HG03196 (cell line): ENCODE results near the gene HLF.

Source experiments
- ATAC-seq: cut with Tn5 transposase; IDR thresholded peaks from one replicate; pipeline ENCODE4 v1.9.1; 2021; ENCODE audit not compliant: unreplicated experiment

HLF gene, protein sequence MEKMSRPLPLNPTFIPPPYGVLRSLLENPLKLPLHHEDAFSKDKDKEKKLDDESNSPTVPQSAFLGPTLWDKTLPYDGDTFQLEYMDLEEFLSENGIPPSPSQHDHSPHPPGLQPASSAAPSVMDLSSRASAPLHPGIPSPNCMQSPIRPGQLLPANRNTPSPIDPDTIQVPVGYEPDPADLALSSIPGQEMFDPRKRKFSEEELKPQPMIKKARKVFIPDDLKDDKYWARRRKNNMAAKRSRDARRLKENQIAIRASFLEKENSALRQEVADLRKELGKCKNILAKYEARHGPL

DNA sequence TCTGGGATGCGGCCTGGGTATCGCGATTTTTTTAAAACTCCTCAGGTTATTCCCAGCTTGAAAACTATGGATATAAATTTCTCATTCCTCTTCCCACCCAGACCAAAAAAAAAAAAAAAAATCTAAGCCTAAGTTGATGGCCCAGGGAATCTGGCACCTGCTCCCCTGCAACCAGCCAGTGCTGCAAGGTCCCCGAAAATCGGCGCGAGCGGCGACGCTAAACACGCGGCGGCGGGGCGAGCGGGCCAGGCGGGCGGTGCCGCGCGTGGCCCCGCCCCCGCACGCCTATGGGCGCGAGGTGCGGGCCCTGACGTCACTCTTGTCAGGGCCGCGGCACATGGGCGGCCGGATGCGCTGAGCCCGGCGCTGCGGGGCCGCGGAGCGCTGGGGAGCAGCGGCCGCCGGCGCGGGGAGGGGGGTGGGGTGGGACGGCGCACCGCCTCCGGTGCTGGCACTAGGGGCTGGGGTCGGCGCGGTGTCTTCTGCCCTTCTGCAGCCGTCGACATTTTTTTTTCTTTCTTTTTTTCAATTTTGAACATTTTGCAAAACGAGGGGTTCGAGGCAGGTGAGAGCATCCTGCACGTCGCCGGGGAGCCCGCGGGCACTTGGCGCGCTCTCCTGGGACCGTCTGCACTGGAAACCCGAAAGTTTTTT lies at the start of gene HLF:
TSS of gene HLF (plus strand) at position 316 of the 654 bp plus-strand sequence. CDS start 525 bp downstream, outside the sequence.
- ATAC-seq = peak; percentile 88

DNA sequence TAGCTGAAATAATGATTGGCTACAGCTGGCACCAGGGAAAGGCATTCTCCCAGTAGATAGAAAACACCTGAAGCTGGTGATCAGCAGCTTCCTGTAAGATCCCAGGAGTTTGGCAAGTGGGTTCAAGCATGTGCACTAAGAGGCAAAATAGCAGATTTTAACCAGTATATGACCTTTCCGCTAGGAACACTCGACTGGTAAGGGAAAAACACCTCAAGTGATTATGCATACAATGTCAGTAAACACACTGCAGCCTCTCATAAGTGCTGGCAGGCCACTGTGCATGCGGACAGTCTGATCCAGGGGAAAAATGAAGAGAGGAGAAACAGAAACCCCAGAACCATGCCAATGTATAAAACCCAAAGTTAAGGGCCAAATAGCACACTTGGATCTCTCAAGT lies 49.0 kb upstream of the HLF start:
- no peak for ATAC-seq

DNA sequence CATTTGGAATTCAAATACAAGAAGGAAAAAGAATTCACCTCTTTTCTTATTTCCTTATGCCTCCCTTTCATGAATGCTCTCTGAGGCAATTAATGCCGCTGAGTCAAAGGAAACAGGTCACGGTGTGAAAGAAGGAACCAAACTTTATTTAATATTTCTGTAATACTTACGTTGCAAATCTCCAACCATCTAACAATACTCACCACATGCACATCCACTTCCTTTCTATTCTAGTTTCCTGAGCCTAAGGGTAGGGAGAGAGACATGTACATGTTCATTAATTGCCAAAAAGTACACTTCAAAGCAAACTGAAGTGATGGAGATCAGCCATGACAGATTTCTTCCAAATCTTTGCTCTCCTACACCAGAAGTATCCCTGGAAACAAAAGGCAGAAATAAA lies 47.9 kb upstream of the HLF start:
- ATAC-seq = no peak

DNA sequence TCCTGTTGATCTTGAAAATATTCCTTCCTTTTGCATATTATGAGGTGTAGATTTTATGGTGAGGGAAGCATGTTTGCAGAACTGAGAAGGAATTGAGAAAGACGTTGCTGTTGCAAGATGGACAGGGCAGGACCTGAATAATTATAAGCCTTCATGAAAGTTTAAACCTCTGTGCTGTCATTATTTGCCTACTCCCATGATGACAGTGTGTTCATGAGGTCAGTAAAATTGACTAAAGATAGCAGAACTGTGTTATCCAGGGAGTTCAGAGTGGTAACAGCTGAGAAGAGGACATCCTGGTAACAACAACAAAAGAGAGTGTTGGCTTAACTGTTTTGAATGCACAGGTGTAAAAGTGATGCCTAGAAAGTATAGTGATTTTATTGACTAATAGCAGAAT lies 45.3 kb upstream of the HLF start:
- ATAC-seq = no peak

DNA sequence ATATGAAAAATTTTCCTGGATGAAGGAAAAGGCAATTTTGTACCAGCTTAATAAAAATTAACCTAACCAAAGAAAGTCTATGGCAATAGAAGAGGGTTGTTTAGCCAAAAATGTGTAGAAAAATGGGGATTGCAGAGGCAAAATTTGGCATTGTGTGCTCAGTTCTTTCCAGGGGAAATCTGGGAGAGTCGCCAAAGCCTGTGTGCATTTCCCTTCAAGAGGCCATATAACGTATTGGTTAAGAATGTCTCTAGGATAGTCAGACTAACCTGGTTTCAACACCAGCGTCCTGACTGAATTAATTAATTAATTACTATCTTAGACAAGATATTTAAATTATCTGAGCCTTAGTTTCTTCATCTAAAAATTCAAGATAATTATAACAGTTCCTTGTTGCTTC lies 44.8 kb upstream of the HLF start:
- no peak for ATAC-seq

DNA sequence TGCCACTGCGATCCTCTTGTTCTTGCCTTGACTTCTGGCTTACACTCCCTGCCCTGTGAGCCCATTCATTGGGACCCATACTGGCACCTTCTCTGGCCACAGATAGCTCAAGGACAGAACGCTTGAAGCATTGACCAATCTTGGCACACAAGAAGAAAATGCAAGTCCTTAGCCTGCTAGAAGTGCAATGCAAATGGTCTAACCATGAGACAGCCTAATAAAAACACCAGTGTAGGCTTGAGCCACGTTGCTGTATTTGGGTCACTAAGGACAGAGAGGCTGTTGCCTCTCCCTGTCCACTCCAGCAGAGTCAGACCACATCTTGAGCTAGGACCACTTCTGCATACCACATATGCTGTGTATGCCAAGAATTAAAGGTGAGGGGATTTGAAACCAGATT lies 41.2 kb upstream of the HLF start:
- no peak for ATAC-seq

DNA sequence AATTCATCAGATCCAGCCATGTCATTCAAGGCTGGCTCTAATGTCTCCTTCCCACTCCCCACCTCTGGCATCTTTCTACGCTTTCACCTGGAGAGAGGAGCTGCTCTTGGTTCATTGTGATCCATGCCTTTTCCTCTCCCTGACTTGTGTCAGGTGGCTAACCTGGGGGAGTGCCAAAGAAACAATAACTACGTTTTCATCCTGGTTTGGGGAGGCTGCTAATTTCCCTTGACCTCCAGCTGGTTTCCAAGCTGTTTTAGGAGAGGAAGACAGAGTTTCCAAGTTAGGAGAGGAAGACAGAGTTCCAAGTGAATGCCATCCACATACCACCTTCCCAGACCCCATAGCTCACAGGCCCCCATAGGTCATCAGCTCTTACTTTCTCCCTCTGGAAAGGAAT lies 40.0 kb upstream of the HLF start:
- no peak for ATAC-seq

DNA sequence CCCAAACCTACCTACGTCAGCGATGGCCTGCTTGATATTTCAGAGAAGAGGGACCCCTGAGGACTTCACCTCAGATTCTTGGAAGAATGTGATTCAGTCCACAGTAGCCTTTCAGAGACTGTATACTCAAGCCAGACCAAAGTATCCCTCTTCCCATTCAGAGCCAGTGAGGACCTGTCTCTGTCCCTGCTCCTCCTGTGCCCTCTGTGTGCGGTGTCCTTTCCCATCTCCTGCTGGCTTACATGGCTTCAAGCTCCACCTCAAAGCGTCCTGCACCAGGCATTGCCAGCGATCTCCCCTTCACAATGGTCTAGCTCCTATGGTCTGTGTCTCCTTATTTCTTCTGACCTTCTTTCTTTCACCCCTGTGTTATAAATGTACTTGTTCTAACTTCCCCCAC lies 39.5 kb upstream of the HLF start:
- no peak for ATAC-seq

DNA sequence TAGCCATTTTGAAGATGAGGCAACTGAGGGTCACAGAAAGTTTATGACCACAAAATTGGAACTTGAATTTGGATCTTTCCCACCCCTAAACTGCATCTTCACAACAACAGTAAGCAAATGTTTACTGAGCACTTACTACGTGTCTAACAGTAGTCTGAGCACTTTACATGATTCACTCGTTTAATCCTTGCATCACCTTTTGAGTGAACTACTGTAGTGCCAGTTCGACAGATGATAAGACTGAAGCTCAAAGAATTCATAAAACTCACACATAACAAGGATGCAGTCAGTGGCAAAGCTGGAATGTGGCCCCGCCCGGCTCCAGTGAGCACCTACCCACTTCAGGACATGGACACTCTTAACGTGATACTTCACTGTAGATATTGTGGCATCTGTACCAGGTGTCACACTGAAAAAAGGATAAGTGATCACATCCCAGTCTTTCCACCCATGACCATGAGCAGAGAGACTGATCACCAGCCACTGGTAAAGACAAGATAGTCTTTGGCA lies 36.0 kb upstream of the HLF start:
- ATAC-seq = no peak

DNA sequence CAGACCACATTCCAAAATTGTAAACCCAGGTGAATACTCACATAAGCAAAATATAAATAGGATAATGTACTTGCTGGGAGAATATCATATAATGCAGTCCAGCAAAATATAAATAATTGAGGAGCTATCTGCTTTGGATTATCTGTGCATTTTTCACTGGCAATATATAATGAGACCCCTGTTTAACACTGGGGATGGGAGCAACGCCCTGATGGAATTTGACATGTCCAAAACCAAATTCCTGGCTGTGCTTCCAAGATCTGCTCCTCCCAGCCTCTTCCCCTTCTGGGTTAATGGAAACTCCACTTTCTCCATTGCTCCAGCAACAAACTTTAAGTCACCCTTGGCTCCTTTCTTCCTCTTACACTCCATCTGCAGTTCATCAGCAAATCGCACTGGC lies 35.5 kb upstream of the HLF start:
- no peak for ATAC-seq

DNA sequence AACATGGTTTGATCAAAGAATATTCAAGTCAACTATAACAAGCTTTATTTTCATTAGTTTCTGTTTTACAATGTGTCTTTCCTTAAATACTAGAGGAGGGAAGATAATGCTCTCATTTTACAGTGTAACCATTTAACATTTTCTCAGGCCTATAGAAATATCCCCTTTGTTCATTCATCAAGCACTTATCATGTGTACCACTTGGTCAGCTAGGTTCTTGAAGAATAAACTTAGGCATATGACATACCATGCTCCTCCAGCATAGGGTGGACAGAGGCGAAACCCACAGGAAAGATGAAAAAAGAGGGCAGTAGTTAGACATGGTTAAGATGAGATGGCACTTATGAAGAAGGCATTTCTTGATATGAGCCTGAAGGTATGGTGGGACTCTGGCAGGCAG lies 34.0 kb upstream of the HLF start:
- no peak for ATAC-seq

DNA sequence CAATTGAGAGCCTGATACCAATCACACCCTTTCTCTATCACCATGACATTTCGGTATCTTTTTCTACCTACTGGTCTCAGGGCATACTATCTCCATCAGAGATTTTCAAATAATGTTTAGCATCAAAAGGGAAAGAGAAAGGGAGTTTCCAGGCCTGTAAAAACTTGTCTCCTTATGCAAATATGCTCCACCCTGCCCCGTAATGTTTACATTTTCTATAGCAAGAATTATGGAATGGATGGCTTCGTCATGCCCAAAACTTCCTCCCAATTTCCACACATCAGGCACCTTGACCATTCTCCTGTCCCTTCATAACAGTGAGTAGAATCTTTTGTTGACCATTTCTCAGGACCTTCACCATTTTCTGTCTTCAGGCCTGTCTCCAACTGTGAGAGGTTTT lies 30.9 kb upstream of the HLF start:
- no peak for ATAC-seq

DNA sequence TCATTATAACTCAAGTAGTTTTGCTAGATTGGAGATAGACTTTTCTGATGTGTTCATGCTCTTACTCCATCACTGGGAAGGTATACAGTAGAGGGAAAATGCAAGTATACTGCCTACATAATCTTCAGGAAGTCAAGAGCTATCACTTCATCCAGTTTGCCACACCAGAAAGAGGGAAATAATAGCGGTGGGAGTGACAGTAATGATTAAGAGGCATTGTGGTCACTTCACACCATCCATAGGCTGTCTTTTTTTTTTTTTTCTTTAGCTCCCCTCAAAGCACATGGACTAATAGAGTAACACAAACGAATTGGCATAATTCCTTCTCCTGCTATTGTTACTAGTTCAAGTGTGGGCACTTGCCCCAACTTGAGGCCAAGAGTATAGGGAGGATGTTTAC lies 28.4 kb upstream of the HLF start:
- no peak for ATAC-seq

DNA sequence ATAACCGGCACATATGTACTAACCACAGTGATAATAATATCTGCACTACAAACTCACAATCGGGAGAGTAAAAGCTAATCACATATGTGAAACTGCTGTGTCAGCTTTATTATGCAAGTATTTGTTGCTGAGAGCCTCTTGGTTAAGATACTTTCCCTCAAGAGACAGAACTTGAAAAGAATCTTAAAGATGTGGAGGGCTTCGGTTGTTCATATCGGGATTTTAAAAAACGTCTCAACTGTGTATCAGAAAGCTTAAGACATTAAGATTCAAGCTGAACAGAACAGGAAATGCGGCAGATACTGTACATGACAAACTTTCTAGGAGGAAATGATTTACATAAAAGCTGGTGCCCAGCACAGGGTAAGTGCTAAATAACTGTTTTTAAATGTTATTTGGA lies 27.5 kb upstream of the HLF start:
- peak; percentile 43 for ATAC-seq

DNA sequence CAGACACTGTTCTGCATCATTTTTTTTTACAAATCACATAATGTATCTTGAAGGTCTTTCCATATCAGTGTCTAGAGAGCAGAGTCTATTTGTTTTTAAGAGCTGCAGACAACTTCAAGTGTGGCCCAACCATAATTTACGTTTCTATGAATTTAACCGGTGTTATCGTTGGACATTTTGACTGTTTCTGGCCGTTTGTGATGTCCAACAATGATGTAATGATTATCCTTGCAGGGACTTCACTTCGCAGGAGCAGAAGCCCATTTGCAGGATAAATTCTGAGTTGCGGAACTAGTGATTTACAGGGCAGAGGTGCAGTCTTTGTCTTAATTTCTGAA lies 26.9 kb upstream of the HLF start:
- ATAC-seq = no peak

DNA sequence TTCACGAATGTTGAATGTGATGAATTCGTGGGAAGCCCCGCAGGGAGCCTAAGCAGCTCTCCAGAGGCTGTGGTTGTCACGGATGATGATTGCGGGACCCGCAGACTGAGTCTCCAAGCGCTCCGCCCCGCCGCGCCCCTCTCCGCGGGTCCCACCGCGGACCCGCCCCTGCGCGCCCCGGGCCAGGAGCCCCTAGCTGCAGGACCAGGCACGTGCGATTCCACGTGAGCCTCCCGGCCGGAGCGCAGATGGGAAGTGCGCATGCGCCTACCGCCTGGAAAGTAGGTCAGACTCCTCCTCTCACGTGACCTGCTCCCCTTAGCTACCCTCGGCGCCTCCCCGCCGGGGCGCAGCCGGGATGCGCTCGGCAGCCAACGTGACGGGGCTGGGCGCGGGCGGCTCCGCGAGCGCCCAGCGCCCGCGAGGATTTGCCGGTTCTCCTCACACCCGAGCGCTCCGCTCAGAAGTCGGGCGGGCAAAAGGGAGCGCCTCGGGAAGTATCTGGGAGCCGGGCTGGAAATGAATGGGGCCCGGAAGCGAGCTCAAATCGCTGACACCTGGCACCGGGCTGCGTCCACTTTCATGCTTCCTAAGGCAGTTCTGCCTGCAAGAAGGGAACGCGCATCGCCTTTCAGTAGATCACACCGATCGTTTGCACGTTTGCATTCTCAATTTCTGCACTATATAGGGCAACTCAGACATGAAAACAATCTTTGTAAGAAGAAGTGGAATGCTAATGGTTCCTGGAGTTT lies 26.4 kb upstream of the HLF start:
- ATAC-seq = peak; percentile 92

DNA sequence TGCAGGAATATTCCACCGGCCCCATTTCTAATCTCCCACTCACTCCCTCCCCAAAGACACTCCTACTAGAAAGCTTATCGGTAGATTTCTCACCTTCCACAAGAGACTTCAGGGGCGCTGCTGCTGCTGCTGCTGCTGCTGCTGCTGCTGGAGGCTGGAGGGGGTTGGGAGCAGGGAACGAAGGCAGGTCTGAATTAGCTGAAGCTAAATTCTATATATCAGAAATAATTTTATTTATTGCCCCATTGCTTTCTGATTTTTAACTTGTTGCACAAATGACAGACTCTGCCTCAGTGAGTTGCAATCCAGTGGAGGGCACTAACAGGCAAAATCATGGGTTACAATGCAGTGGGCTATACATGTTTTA lies 25.8 kb upstream of the HLF start:
- ATAC-seq = peak; percentile 15

DNA sequence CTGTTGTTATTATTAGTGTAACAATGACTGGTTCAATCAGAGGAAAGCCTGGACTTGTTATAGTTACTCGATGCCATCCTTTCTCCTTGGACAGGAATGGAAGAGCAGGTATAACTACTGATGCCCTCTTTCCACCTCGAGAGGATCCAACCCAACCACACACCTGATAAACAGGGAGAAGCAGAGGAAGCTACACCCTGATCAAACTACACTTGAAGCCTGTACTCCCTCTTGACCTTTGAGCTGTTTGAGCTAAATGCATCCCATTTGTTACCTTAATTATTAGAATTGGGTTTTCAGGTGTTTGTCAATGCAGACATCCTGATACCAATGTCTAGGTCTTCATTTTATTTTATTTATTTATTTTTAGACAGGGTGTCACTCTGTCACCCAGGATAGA lies 23.7 kb upstream of the HLF start:
- ATAC-seq = no peak

DNA sequence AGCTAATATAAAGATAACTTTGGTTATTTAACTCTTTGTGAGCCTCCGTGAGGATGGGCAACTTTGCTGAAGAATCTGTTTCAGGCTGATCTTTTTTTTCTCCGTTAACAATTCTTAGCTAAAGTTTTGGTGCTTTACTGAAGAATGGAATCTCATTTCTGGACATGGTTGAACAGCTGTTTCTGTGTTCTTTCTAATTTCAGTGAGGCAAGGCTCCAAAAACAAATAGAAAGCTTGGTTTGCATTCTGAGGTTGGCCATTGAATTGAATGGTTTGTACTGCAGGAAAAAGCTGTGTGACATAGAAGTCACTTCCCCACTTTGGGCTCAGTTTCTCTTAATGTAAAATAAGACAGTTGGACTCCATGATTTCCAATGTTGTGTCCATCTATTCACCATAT lies 22.3 kb upstream of the HLF start:
- ATAC-seq = no peak

DNA sequence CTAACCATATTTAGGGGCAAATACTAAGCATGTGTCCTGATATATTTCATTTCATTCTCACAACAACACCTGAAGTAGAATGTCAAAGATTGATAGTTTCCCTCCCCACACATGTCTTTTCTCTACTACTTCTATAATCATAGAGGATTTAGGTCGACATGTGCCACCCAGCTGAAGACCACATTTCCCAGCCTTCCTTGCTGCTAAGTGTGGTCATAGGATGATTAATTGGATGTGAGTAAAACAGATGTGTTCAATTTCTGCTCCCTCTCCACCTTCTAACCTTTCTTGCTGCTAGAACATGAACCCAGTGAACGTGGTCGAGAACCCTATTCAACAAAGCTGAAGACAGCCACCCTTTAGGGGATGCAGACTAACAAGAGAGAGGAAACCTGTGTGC lies 18.8 kb upstream of the HLF start:
- ATAC-seq = no peak

DNA sequence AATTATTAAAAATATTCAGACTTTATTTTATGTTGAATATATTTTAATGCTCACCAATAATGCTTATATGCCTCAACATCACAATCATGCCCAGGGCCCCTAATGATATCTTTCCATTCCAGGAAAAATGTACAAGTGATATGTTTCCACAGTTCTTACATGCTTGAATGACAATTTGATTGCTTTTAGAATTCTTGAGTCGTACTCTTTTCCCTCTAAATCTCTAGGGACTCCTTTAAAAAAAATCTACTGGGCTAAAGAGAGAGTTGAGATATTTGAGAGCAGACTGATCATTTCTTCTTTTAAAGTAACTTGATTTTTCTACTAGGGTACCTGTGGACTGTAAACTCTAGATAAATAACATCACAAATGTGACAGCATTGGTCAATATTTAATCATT lies 18.2 kb upstream of the HLF start:
- no peak for ATAC-seq

DNA sequence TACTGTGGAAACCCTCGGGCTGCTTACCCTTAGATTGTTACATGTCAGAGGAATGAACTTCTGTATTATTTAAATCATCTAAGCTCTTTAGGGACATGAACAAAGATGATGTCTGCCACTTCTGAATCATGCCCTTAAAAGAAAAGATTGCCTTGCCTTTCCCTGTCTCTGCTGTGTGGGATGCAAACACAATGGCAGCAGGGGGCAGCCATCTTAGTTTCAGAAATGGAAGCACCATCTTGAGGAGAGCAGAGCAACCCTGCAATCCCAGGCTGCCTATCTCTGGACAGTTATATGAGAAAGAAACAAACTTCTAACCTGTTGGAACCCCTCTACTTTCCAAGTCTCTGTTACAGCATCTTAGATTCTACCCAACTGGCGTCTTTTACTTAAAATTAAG lies 16.7 kb upstream of the HLF start:
- ATAC-seq = no peak
